ENCODE measurements around the gene UBE2QL1. TPM values are rescaled to one million over a fixed set of nuclear protein-coding genes. Genes with fewer than 3 reads are reported as not detected.

UBE2QL1 gene
- total RNA-seq, 1 donor from 2014 or later = 2.5 TPM

- DNase-seq (ENCODE audit: extremely low spot score in 2 of 2) = peak in 1 of 2 donors; percentile 28
- H3K4me3 ChIP-seq = no peak overlapping the region
- no peaks in the 10 kb centered on the region for H3K36me3 ChIP-seq
- TF ChIP-seq POLR2A (IDR thresholded peaks at IDR 0.05) = no peak
- no peak for TF ChIP-seq POLR2AphosphoS5 (IDR thresholded peaks at IDR 0.05; ENCODE audit: insufficient read depth in 1 of 2, low read depth in 1 of 2)
- no peak for TF ChIP-seq CTCF (IDR thresholded peaks at IDR 0.05)
- no peak overlapping the region for H3K27ac ChIP-seq
- no peaks in the 10 kb centered on the region for H3K4me1 ChIP-seq
- no peaks in the 10 kb centered on the region for H3K27me3 ChIP-seq
- no peaks in the 10 kb centered on the region for H3K9me3 ChIP-seq
- intact Hi-C loops (cut with DNase I) = no loop called here
These were observed 47.0 kb downstream of the UBE2QL1 start for GRCh38 chr5:6495433-6496206.

- Histone ChIP-seq H3K4me3 (no peak overlapping the region), H3K36me3 (no peaks in the 10 kb centered on the region), H3K27ac (no peak overlapping the region), H3K9me3 (no peaks in the 10 kb centered on the region), H3K27me3 (no peaks in the 10 kb centered on the region), H3K4me1 (no peaks in the 10 kb centered on the region)
- intact Hi-C loops (cut with DNase I) = no loop called here
- TF ChIP-seq CTCF (IDR thresholded peaks at IDR 0.05) (no peak), POLR2A (IDR thresholded peaks at IDR 0.05) (no peak), POLR2AphosphoS5 (IDR thresholded peaks at IDR 0.05; ENCODE audit: insufficient read depth in 1 of 2, low read depth in 1 of 2) (no peak)
- no peak for DNase-seq (ENCODE audit: extremely low spot score in 2 of 2)
These were observed 47.5 kb downstream of the UBE2QL1 start for GRCh38 chr5:6496207-6496584.

- intact Hi-C loops (cut with DNase I) = no loop called here
These were observed 48.0 kb downstream of the UBE2QL1 start for GRCh38 chr5:6496636-6497035.

GRCh38 chr5:6497262-6497661, 48.6 kb downstream of the UBE2QL1 start:
- H3K4me3 ChIP-seq = no peak overlapping the region
- H3K36me3 ChIP-seq = no peaks in the 10 kb centered on the region
- no peak for TF ChIP-seq POLR2A (IDR thresholded peaks at IDR 0.05)
- no peak for TF ChIP-seq POLR2AphosphoS5 (IDR thresholded peaks at IDR 0.05; ENCODE audit: insufficient read depth in 1 of 2, low read depth in 1 of 2)
- no peak for TF ChIP-seq CTCF (IDR thresholded peaks at IDR 0.05)
- H3K9me3 ChIP-seq = no peaks in the 10 kb centered on the region
- H3K27ac ChIP-seq = no peak overlapping the region
- intact Hi-C loops (cut with DNase I) = no loop called here
- no peaks in the 10 kb centered on the region for H3K27me3 ChIP-seq
- DNase-seq (ENCODE audit: extremely low spot score in 2 of 2) = peak in 1 of 2 donors; percentile 16
- H3K4me1 ChIP-seq = no peaks in the 10 kb centered on the region

More at GRCh38 chr5:6496636-6497035, 48.0 kb downstream of the UBE2QL1 start:
- TF ChIP-seq CTCF (IDR thresholded peaks at IDR 0.05) (no peak), POLR2AphosphoS5 (IDR thresholded peaks at IDR 0.05; ENCODE audit: insufficient read depth in 1 of 2, low read depth in 1 of 2) (no peak), POLR2A (IDR thresholded peaks at IDR 0.05) (no peak)
- Histone ChIP-seq H3K27me3 (no peaks in the 10 kb centered on the region), H3K9me3 (no peaks in the 10 kb centered on the region), H3K4me1 (no peaks in the 10 kb centered on the region), H3K36me3 (no peaks in the 10 kb centered on the region), H3K27ac (no peak overlapping the region), H3K4me3 (no peak overlapping the region)
- no peak for DNase-seq (ENCODE audit: extremely low spot score in 2 of 2)

- intact Hi-C loops (cut with DNase I) = no loop called here
- H3K9me3 ChIP-seq = no peaks in the 10 kb centered on the region
- H3K27ac ChIP-seq = no peak overlapping the region
- no peaks in the 10 kb centered on the region for H3K27me3 ChIP-seq
- H3K4me3 ChIP-seq = no peak overlapping the region
- TF ChIP-seq POLR2AphosphoS5 (IDR thresholded peaks at IDR 0.05; ENCODE audit: insufficient read depth in 1 of 2, low read depth in 1 of 2) = no peak
- H3K36me3 ChIP-seq = no peaks in the 10 kb centered on the region
- no peak for DNase-seq (ENCODE audit: extremely low spot score in 2 of 2)
- no peaks in the 10 kb centered on the region for H3K4me1 ChIP-seq
These were observed 50.3 kb downstream of the UBE2QL1 start for GRCh38 chr5:6498968-6499367.
